ENCODE measurements around the gene RHOBTB3.

Gene RHOBTB3

GRCh38 chr5:95725937-95726810 is 5.0 kb upstream of the RHOBTB3 start:
- H3F3A ChIP-seq (ENCODE audit: low read depth), result no peaks in the 10 kb centered on the region
- H3K4me3 ChIP-seq (ENCODE audit: low read length, poor library complexity, severe bottlenecking), result peak overlapping the region; percentile 57
- no peaks in the 10 kb centered on the region for H3K9me2 ChIP-seq (replicated peaks; ENCODE audit: low read depth, low read length)
- H2AFZ ChIP-seq (ENCODE audit: low read length), result peak overlapping the region; percentile 81
- H3K9me3 ChIP-seq (ENCODE audit: insufficient read depth, low read depth, low read length), result no peaks in the 10 kb centered on the region
- H3K4me1 ChIP-seq (ENCODE audit: insufficient read depth, low read length, poor library complexity, severe bottlenecking), result peaks cover 75% of the 10 kb centered on the region
- H3K9ac ChIP-seq (ENCODE audit: low read depth, low read length, poor library complexity, severe bottlenecking), result peak overlapping the region; percentile 45
- no peaks in the 10 kb centered on the region for H4K20me1 ChIP-seq (ENCODE audit: insufficient read depth, low read length, poor library complexity, severe bottlenecking)
- no peaks in the 10 kb centered on the region for H3K27me3 ChIP-seq (ENCODE audit: insufficient read depth, low read length, poor library complexity, severe bottlenecking)
- H3K4me2 ChIP-seq (ENCODE audit: low read depth, low read length, poor library complexity, severe bottlenecking), result peak overlapping the region; percentile 85
- peaks cover 13% of the 10 kb centered on the region; the same call in 1 of the 2 replicates for H3K79me2 ChIP-seq (ENCODE audit: insufficient read depth, low read length)
- no peak for TF ChIP-seq EZH2phosphoT487 (IDR thresholded peaks at IDR 0.05; ENCODE audit: borderline replicate concordance)
- no peak for TF ChIP-seq CTCF (conservative IDR thresholded peaks at IDR 0.05; ENCODE audit: low read length)
- H3K36me3 ChIP-seq (ENCODE audit: insufficient read depth, low read length), result no peaks in the 10 kb centered on the region

GRCh38 chr5:95726811-95727763 is 4.0 kb upstream of the RHOBTB3 start:
- no peaks in the 10 kb centered on the region for H3K9me3 ChIP-seq (ENCODE audit: insufficient read depth, low read depth, low read length)
- H3K9ac ChIP-seq (ENCODE audit: low read depth, low read length, poor library complexity, severe bottlenecking), result peak overlapping the region; percentile 45
- peak overlapping the region; percentile 57 for H3K4me3 ChIP-seq (ENCODE audit: low read length, poor library complexity, severe bottlenecking)
- peak overlapping the region; percentile 81 for H2AFZ ChIP-seq (ENCODE audit: low read length)
- no peaks in the 10 kb centered on the region for H4K20me1 ChIP-seq (ENCODE audit: insufficient read depth, low read length, poor library complexity, severe bottlenecking)
- no peaks in the 10 kb centered on the region for H3F3A ChIP-seq (ENCODE audit: low read depth)
- H3K9me2 ChIP-seq (replicated peaks; ENCODE audit: low read depth, low read length), result no peaks in the 10 kb centered on the region
- no peaks in the 10 kb centered on the region for H3K27me3 ChIP-seq (ENCODE audit: insufficient read depth, low read length, poor library complexity, severe bottlenecking)
- no peaks in the 10 kb centered on the region for H3K36me3 ChIP-seq (ENCODE audit: insufficient read depth, low read length)
- no peak for TF ChIP-seq CTCF (conservative IDR thresholded peaks at IDR 0.05; ENCODE audit: low read length)
- TF ChIP-seq EZH2phosphoT487 (IDR thresholded peaks at IDR 0.05; ENCODE audit: borderline replicate concordance), result no peak
- peak overlapping the region; percentile 85 for H3K4me2 ChIP-seq (ENCODE audit: low read depth, low read length, poor library complexity, severe bottlenecking)
- H3K79me2 ChIP-seq (ENCODE audit: insufficient read depth, low read length), result peaks cover 22% of the 10 kb centered on the region
- H3K4me1 ChIP-seq (ENCODE audit: insufficient read depth, low read length, poor library complexity, severe bottlenecking), result peaks cover 74% of the 10 kb centered on the region

GRCh38 chr5:95727764-95728191 is 3.4 kb upstream of the RHOBTB3 start:
- H3K4me2 ChIP-seq (ENCODE audit: low read depth, low read length, poor library complexity, severe bottlenecking), result peak overlapping the region; percentile 85
- H3K36me3 ChIP-seq (ENCODE audit: insufficient read depth, low read length), result no peaks in the 10 kb centered on the region
- H2AFZ ChIP-seq (ENCODE audit: low read length), result peak overlapping the region; percentile 47
- peak overlapping the region; percentile 8 for H3K4me3 ChIP-seq (ENCODE audit: low read length, poor library complexity, severe bottlenecking)
- H3K9ac ChIP-seq (ENCODE audit: low read depth, low read length, poor library complexity, severe bottlenecking), result no peak overlapping the region
- H3F3A ChIP-seq (ENCODE audit: low read depth), result no peaks in the 10 kb centered on the region
- peaks cover 6% of the 10 kb centered on the region for H4K20me1 ChIP-seq (ENCODE audit: insufficient read depth, low read length, poor library complexity, severe bottlenecking)
- TF ChIP-seq CTCF (conservative IDR thresholded peaks at IDR 0.05; ENCODE audit: low read length) (no peak), EZH2phosphoT487 (IDR thresholded peaks at IDR 0.05; ENCODE audit: borderline replicate concordance) (no peak)
- H3K27me3 ChIP-seq (ENCODE audit: insufficient read depth, low read length, poor library complexity, severe bottlenecking), result no peaks in the 10 kb centered on the region
- peaks cover 29% of the 10 kb centered on the region for H3K79me2 ChIP-seq (ENCODE audit: insufficient read depth, low read length)
- no peaks in the 10 kb centered on the region for H3K9me2 ChIP-seq (replicated peaks; ENCODE audit: low read depth, low read length)
- no peaks in the 10 kb centered on the region for H3K9me3 ChIP-seq (ENCODE audit: insufficient read depth, low read depth, low read length)
- H3K4me1 ChIP-seq (ENCODE audit: insufficient read depth, low read length, poor library complexity, severe bottlenecking), result peaks cover 81% of the 10 kb centered on the region
